Tibial nerve (tissue), 4 donors: Measurements from ENCODE around the gene AGPAT1.

ENCODE experiments used
- CTCF ChIP-seq, 5 experiments: fragments of 200-600 bp in 3 of 5; fragments of 450-650 bp in 2 of 5; sonication (generic) in 3 of 5; IDR thresholded peaks; one replicate each; pipeline ENCODE4 v1.5.1; 2016 to 2019; ENCODE audit warnings: antibody characterized with exemption in 5 of 5, mild to moderate bottlenecking in 3 of 5, moderate library complexity in 2 of 5
- EP300 ChIP-seq, 2 donors: sonication (generic); formaldehyde crosslinking; IDR thresholded peaks; one replicate each; pipeline ENCODE4 v1.6.1; 2017; ENCODE audit warnings: antibody characterized with exemption in 2 of 2, mild to moderate bottlenecking in 1 of 2
- POLR2A ChIP-seq, 2 donors: fragments of 450-650 bp; IDR thresholded peaks; one replicate each; pipeline ENCODE4 v1.6.1; 2017; ENCODE audit warnings: antibody characterized with exemption in 2 of 2, mild to moderate bottlenecking in 2 of 2, moderate library complexity in 2 of 2

GRCh38 chr6:32184084-32184640 lies 8.3 kb upstream of the AGPAT1 start, which contains the start of gene AGER:
- TF ChIP-seq POLR2A (IDR thresholded peaks at IDR 0.05): no peak
- TF ChIP-seq CTCF (IDR thresholded peaks at IDR 0.05): no peak
- no peak for TF ChIP-seq EP300 (IDR thresholded peaks at IDR 0.05)
